ENCODE measurements around the gene OR2T35.
"Not testable (repeated sequence)": the region's sequence is repeated elsewhere in the genome, so short reads cannot be mapped to it uniquely, and the experiment has no call there.

The OR2T35 gene, protein sequence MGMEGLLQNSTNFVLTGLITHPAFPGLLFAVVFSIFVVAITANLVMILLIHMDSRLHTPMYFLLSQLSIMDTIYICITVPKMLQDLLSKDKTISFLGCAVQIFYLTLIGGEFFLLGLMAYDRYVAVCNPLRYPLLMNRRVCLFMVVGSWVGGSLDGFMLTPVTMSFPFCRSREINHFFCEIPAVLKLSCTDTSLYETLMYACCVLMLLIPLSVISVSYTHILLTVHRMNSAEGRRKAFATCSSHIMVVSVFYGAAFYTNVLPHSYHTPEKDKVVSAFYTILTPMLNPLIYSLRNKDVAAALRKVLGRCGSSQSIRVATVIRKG

DNA sequence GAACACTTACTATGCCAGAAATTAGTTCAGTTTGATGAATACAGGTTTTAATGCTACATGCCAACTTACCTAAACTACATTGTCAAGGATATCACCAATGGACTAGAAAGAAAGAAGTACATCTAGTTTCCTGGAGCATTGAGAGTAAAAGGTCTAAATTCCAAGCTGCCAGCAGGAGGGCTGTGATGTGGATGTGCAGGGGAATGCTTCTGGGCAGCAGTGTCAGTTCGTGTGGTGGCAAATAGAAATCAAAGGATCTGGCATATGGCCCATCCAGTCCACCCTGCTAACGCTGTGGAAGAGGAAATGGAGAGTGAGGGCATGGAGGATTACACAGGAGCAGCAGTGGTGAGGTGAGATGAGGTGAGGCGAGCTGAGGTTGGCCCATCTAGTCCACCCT is at the start of gene OR2T35:
Gene OR2T35, minus strand, starts transcription at position 101 of the 400 bp plus-strand sequence. CDS start 6,020 bp downstream, outside the sequence.
- not testable (repeated sequence) for DNase-seq

- DNase-seq = no peak
Measured at GRCh38 chr1:248691567-248692155, 46.6 kb upstream of the OR2T35 start.

- DNase-seq = no peak
Measured at GRCh38 chr1:248688527-248689298, 43.6 kb upstream of the OR2T35 start.

GRCh38 chr1:248686815-248687214 is 41.7 kb upstream of the OR2T35 start:
- no peak for DNase-seq

- no peak for DNase-seq
Measured at GRCh38 chr1:248681651-248682050, 36.6 kb upstream of the OR2T35 start.

- no peak for DNase-seq
Measured at GRCh38 chr1:248670003-248670402, 24.9 kb upstream of the OR2T35 start.

DNA sequence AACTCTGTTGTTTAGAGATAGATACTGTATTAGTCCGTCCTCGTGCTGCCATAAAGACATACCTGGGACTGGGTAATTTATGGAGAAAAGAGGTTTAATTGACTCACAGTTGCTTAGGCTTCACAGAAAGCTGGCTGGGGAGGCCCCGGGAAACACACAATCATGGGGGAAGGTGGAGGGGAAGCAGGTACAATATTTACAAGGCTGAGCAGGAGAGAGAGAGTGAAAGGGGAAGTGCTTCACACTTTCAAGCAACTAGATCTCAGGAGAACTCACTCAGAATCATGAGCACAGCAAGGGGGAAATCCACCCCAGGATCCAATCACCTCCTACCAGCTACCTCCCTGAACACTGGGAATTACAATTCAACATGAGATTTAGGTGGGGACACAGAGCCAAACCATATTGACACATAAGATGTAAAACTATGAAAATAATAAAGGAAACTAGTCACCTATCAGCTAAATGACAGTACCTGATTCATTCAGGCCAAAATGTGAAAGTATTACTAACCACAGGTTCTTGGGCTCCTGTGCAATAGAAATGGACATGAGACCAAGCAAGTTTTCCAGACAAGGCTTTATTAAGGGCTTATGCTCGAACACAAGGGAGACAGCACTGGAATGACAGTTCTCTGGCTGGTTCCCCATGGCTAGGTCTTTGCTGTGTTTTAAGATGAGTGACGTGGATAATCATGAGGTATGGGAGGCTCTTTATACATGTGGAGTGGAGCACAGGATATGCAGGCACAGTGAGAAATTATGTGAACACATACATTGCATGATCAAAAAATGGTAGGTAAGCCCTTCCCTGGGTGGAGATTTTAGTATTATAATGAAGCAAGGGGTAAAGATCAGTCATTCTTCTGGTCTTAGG is 18.6 kb upstream of the OR2T35 start:
- DNase-seq = not testable (repeated sequence)

GRCh38 chr1:248656797-248657196 is 11.7 kb upstream of the OR2T35 start:
- not testable (repeated sequence) for DNase-seq

DNA sequence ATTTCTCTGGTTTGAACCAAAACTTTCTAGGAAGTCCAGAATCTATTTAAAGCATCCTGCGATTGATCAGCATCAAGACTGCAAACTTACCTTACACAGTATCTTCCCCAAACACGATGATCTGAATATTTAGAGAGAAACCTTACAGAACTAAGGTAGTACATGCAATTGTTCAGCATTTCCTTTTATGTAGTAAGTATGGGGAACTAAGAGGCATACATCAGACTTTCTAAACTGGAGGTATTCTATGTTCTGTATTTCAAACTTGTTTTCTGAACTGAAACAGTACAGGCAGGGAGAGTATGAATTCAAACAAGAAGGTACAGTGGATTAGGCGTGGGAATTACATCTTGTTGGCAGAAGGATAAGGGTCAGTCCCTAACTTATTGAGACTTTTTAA is 10.3 kb upstream of the OR2T35 start, which contains the start of gene OR2T27:
Gene OR2T27, minus strand, starts transcription at position 175 of the 400 bp plus-strand sequence. CDS start 4,644 bp downstream, outside the sequence.
- not testable (repeated sequence) for DNase-seq

- DNase-seq = not testable (repeated sequence)
Measured at GRCh38 chr1:248648770-248649536, 3.9 kb upstream of the OR2T35 start.

- not testable (repeated sequence) for DNase-seq
Measured at GRCh38 chr1:248642971-248643651, 2.0 kb downstream of the OR2T35 start.

DNA sequence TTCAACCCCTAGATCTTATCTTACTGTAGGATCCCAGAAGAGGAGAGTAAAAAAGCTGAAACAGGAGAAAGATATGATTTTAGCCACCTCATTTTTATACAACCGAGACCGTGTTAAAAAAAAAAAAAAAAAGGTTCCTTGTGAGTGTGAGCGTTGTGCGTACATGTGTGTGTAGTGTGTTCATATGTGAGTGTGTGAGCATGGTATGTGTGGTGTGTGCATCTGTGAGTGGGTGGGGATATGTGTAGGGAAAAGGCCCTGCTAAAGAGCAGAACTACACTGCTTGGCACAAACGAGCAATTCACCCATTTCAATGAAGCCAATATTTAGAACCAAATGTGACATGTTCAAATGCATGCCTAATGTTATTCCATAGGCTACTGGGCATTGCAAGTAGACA is 3.5 kb downstream of the OR2T35 start:
- not testable (repeated sequence) for DNase-seq

- not testable (repeated sequence) for DNase-seq
Measured at GRCh38 chr1:248640906-248641305, 4.2 kb downstream of the OR2T35 start.

- DNase-seq = not testable (repeated sequence)
Measured at GRCh38 chr1:248639652-248640051, 5.4 kb downstream of the OR2T35 start.

- not testable (repeated sequence) for DNase-seq
Measured at GRCh38 chr1:248636612-248637011, 8.5 kb downstream of the OR2T35 start.

DNA sequence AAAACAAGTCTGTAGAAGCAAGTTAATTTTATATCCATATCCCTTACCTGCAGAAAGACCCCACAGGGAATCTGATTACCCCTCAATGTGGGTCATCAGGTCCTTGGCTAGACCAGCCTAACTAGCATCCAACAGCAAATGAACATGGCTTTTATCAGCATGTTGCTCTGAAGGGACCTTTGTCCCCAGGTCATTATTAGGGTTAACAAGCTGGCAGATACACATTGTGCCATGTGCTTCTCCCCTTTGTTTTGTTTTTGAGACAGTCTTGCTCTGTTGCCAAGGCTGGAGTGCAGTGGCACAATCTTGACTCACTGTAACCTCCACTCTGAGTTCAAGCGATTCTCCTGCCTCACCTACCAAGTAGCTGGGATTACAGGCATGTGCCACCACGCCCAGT is 10.1 kb downstream of the OR2T35 start, which contains the start of gene OR2T11:
Gene OR2T11, minus strand, starts transcription at position 101 of the 400 bp plus-strand sequence. CDS start 7,963 bp downstream, outside the sequence.
- DNase-seq = not testable (repeated sequence)

DNA sequence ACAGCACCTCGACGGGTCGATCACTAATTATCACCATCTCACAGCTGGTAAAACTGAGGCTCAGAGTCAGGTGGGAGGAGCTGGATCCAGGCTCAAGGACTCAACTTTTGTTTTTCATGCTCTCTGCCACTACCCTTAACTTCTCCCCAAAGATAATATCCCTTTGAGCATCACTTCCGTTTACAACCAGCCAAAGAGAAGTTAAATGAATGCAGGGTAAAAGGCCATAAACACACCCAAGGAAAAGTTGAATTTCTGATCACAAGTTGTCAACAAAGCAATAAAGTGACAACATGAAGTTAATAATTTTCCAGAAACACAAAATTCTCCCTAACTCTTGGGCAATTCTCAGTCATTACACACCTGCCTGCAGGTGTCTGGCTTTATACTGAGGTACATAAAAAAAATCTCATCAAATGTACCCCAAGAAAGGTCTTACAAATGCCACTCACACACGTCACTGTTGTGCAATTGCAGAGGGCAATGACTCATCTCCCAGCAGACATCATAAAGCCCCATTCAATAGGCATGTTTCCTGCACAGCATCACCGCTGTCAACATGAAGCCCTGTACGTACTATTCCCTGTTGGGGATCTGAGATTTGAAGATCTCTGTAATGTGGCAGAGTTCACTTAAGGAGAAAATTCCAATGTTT is 13.6 kb downstream of the OR2T35 start:
- no peak for DNase-seq

- DNase-seq = no peak
Measured at GRCh38 chr1:248630551-248630950, 14.5 kb downstream of the OR2T35 start.

DNA sequence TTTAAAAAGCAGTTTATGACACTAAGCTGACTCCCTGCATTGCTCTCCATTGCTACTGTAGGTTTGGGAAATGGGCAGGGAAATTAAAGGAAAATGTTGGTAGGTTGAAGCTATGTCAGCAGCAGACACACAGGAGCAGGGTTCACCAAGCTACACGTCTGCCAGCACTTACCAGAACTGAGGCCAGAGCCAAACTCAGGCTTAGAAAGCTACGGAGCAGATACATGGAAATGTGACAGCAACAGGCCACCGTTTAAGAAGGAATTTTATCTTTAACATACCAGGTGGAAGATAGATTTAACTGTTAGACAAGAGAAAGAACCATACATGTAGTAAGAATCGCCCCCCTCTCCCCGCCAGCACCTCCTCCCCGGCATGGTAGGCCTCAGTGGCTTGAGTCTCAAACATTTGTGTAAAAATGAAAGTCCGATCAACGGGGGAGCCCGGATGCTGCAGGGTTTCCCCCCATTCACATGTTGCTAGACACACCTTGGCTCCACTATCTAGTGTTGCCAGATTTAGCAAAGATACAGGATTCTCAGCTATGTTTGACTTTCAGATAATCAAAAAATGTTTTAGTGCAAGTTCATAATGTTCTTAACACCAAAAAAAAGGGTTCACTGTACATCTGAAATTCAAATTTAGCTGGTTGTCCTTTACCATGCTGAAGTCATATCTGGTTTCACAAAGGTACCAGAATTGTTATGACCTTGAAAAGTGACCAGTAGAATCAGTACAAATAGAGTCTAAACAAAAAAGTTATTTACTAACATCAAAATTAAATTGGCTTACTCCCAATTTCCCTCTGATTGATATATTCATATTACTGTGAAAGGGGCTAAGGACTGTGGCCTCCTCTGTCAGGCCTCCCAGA is 16.9 kb downstream of the OR2T35 start:
- no peak for DNase-seq
